HepG2 (cell line): Measurements from ENCODE around the gene ARVCF. TPM values are rescaled to one million over a fixed set of nuclear protein-coding genes. Genes with fewer than 3 reads are reported as not detected.
A peak's percentile ranks its signal among the peaks of the same experiment; 100 is the strongest.

ENCODE experiments used
- ARNTL ChIP-seq: sonication (generic); formaldehyde crosslinking; IDR thresholded peaks from 2 replicates; pipeline ENCODE4 v1.4.0; 2020; ENCODE audit warnings: mild to moderate bottlenecking, missing genetic modification reagents
- CHD4 ChIP-seq: fragments of 200-600 bp; sonication (generic); IDR thresholded peaks from 2 replicates; pipeline ENCODE4 v1.7.0; 2017; ENCODE audit warnings: mild to moderate bottlenecking, low read length, borderline replicate concordance
- GATAD2A ChIP-seq: IDR thresholded peaks from 2 replicates; pipeline ENCODE4 v1.6.1; 2016
- KDM5B ChIP-seq: sonication (generic); formaldehyde crosslinking; IDR thresholded peaks from 2 replicates; pipeline ENCODE4 v1.4.0; 2020; ENCODE audit warnings: missing genetic modification reagents, mild to moderate bottlenecking, borderline replicate concordance
- NCOA2 ChIP-seq: sonication (generic); formaldehyde crosslinking; IDR thresholded peaks from 2 replicates; pipeline ENCODE4 v1.8.0; 2022; ENCODE audit warnings: inconsistent platforms
- POLR2AphosphoS2 ChIP-seq: IDR thresholded peaks from 2 replicates; pipeline ENCODE4 v1.6.1; 2011; ENCODE audit warnings: low read depth, low read length, improper control_type of control experiment
- REL ChIP-seq: sonication (generic); formaldehyde crosslinking; conservative IDR thresholded peaks from 2 replicates; pipeline ENCODE4 v1.8.0; 2022; ENCODE audit warnings: mild to moderate bottlenecking, missing genetic modification reagents, moderate library complexity
- SAP130 ChIP-seq: IDR thresholded peaks from 2 replicates; pipeline ENCODE4 v1.6.1; 2016; ENCODE audit warnings: low read depth
- TAF15 ChIP-seq: fragments of 200-400 bp; formaldehyde crosslinking; IDR thresholded peaks from one replicate; pipeline ENCODE4 v1.6.1; 2018; ENCODE audit warnings: mild to moderate bottlenecking, low read depth, low read length; ENCODE audit not compliant: poor library complexity, severe bottlenecking
- ZFP90 ChIP-seq: sonication (generic); formaldehyde crosslinking; IDR thresholded peaks from 2 replicates; pipeline ENCODE4 v1.8.0; 2022; ENCODE audit warnings: missing genetic modification reagents, mild to moderate bottlenecking, inconsistent platforms, borderline replicate concordance
- ZNF274 ChIP-seq: sonication (generic); formaldehyde crosslinking; IDR thresholded peaks from 2 replicates; pipeline ENCODE4 v1.5.1; 2020; ENCODE audit warnings: mild to moderate bottlenecking, missing genetic modification reagents
- ZNF431 ChIP-seq: sonication (generic); formaldehyde crosslinking; IDR thresholded peaks from 2 replicates; pipeline ENCODE4 v1.9.0; 2022; ENCODE audit warnings: missing genetic modification reagents, low read depth, mild to moderate bottlenecking, borderline replicate concordance
- ZNF496 ChIP-seq: sonication (generic); formaldehyde crosslinking; IDR thresholded peaks from 2 replicates; pipeline ENCODE4 v1.8.1; 2023; ENCODE audit warnings: mild to moderate bottlenecking, moderate library complexity, missing genetic modification reagents; ENCODE audit not compliant: insufficient replicate concordance
- ZNF564 ChIP-seq: sonication (generic); formaldehyde crosslinking; IDR thresholded peaks from 2 replicates; pipeline ENCODE4 v1.8.1; 2023; ENCODE audit warnings: mild to moderate bottlenecking, missing genetic modification reagents
- ZNF879 ChIP-seq: sonication (generic); formaldehyde crosslinking; IDR thresholded peaks from 2 replicates; pipeline ENCODE4 v1.8.1; 2023; ENCODE audit warnings: missing genetic modification reagents
- polyA plus RNA-seq, 8 experiments: library from polyadenylated mRNA; depleted of rRNA in 3 of 8; stranded (reverse) in 7 of 8; unstranded in 1 of 8; fragments of >200 nt; fragmentation: Illumina TruSeq in 4 of 8; extraction: Trizol in 4 of 8; gene quantifications; 2 replicates each; pipeline versions ENCODE4 v1.2.1 to v1.2.3, GENCODE V29; 2011 to 2016; ENCODE audit warnings: low read depth in 4 of 8, missing spikeins in 1 of 8, mixed read lengths in 1 of 8; ENCODE audit not compliant: insufficient read depth in 1 of 8
- total RNA-seq, 5 experiments: library from RNA; depleted of rRNA; stranded (reverse); fragments of >200 nt; fragmentation: Illumina TruSeq; extraction: Trizol; gene quantifications; 2 replicates each; pipeline ENCODE4 v1.2.3, GENCODE V29; 2016; ENCODE audit warnings: low read depth in 1 of 5
- TF ChIP-seq, protein P1 (sequence below), 2 experiments: sonication (generic) in 1 of 2; formaldehyde crosslinking in 1 of 2; IDR thresholded peaks; 2 replicates each; pipeline versions ENCODE4 v1.6.1 to v1.9.0; 2014 to 2022; ENCODE audit warnings: antibody characterized with exemption in 1 of 2, borderline replicate concordance in 1 of 2, inconsistent platforms in 1 of 2, low read depth in 1 of 2, missing genetic modification reagents in 1 of 2
- TF ChIP-seq, protein P2 (sequence below): sonication (generic); formaldehyde crosslinking; IDR thresholded peaks from 2 replicates; pipeline ENCODE4 v1.8.1; 2023; ENCODE audit warnings: missing genetic modification reagents, inconsistent platforms, borderline replicate concordance
- TF ChIP-seq, protein P3 (sequence below): IDR thresholded peaks from 2 replicates; pipeline ENCODE4 v1.6.1; 2016; ENCODE audit warnings: control low read depth
- TF ChIP-seq, protein P4 (sequence below): sonication (generic); formaldehyde crosslinking; IDR thresholded peaks from 2 replicates; pipeline ENCODE4 v1.5.1; 2020; ENCODE audit warnings: missing genetic modification reagents, mild to moderate bottlenecking, borderline replicate concordance

The ARVCF gene
- total and polyA plus RNA-seq, 2 of the 13 experiments (the other 11 are each of a cell fraction or from before 2014, with no cell fraction given) = 16.4 to 17.7 TPM

DNA sequence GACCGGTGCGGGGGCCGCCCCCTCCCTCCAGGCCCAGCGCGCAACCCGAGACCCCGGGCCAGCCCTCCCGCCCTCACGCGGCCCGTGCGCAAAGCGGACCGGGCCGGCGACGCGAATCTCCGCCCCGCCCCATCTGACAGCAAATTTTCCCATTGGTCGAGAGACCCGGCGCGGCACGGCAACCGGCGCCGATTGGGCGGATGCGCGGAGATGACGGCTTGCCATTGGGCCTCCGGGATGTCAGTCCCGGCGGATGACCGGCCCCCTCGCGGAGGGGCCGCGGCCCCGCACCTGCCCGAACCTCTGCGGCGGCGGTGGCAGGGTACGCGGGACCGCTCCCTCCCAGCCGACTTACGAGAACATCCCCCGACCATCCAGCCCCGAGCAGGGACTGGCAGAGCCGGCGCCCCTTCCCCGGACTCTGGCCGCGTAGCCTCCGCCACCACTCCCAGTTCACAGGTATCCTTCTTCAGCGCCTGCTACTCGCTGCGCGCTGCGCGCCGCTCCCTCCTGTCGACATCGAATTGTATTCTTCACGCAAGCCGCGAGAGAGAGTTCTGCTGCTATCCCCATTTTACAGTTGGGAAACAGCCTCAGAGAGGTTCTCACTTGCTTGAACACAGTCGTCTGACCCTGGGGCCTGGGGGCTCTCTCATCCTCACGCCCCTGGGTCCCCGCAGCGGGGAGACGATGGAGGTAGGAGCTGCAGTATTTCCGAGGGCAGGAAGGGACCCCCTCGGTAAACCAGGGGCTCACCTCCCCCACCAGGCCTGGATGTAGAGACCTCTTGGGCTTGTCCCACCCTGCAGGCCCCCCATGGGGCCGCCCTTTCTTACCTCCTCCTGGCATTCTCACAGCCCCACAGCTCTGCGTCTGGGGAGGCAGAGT lies at the start of gene ARVCF (continued):
- TF ChIP-seq, protein P1, sequence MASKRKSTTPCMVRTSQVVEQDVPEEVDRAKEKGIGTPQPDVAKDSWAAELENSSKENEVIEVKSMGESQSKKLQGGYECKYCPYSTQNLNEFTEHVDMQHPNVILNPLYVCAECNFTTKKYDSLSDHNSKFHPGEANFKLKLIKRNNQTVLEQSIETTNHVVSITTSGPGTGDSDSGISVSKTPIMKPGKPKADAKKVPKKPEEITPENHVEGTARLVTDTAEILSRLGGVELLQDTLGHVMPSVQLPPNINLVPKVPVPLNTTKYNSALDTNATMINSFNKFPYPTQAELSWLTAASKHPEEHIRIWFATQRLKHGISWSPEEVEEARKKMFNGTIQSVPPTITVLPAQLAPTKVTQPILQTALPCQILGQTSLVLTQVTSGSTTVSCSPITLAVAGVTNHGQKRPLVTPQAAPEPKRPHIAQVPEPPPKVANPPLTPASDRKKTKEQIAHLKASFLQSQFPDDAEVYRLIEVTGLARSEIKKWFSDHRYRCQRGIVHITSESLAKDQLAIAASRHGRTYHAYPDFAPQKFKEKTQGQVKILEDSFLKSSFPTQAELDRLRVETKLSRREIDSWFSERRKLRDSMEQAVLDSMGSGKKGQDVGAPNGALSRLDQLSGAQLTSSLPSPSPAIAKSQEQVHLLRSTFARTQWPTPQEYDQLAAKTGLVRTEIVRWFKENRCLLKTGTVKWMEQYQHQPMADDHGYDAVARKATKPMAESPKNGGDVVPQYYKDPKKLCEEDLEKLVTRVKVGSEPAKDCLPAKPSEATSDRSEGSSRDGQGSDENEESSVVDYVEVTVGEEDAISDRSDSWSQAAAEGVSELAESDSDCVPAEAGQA (IDR thresholded peaks at IDR 0.05; ENCODE audit: low read depth) = no peak
- TF ChIP-seq, protein P1 (CRISPR knock-in tag; IDR thresholded peaks at IDR 0.05; ENCODE audit: borderline replicate concordance) = no peak
- TF ChIP-seq ZNF879 (no peak), TAF15 (no peak), KDM5B (no peak), ZNF496 (no peak), REL (CRISPR knock-in tag) (no peak), POLR2AphosphoS2 (no peak), CHD4 (no peak), ZFP90 (CRISPR knock-in tag) (0 out of 2 replicates have a peak, but pooled peaks have one; percentile 72), SAP130 (CRISPR knock-in tag) (peak; percentile 63), ZNF431 (CRISPR knock-in tag) (0 out of 2 replicates have a peak, but pooled peaks have one; percentile 75), ZNF564 (no peak), NCOA2 (CRISPR knock-in tag) (no peak), ARNTL (CRISPR knock-in tag) (no peak), GATAD2A (no peak), ZNF274 (no peak)
- TF ChIP-seq, protein P2, sequence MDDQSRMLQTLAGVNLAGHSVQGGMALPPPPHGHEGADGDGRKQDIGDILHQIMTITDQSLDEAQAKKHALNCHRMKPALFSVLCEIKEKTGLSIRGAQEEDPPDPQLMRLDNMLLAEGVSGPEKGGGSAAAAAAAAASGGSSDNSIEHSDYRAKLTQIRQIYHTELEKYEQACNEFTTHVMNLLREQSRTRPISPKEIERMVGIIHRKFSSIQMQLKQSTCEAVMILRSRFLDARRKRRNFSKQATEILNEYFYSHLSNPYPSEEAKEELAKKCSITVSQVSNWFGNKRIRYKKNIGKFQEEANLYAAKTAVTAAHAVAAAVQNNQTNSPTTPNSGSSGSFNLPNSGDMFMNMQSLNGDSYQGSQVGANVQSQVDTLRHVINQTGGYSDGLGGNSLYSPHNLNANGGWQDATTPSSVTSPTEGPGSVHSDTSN = peak; percentile 89; the same call in 1 of the 2 replicates
- TF ChIP-seq, protein P3, sequence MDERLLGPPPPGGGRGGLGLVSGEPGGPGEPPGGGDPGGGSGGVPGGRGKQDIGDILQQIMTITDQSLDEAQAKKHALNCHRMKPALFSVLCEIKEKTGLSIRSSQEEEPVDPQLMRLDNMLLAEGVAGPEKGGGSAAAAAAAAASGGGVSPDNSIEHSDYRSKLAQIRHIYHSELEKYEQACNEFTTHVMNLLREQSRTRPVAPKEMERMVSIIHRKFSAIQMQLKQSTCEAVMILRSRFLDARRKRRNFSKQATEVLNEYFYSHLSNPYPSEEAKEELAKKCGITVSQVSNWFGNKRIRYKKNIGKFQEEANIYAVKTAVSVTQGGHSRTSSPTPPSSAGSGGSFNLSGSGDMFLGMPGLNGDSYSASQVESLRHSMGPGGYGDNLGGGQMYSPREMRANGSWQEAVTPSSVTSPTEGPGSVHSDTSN = peak; percentile 94
- TF ChIP-seq, protein P4, sequence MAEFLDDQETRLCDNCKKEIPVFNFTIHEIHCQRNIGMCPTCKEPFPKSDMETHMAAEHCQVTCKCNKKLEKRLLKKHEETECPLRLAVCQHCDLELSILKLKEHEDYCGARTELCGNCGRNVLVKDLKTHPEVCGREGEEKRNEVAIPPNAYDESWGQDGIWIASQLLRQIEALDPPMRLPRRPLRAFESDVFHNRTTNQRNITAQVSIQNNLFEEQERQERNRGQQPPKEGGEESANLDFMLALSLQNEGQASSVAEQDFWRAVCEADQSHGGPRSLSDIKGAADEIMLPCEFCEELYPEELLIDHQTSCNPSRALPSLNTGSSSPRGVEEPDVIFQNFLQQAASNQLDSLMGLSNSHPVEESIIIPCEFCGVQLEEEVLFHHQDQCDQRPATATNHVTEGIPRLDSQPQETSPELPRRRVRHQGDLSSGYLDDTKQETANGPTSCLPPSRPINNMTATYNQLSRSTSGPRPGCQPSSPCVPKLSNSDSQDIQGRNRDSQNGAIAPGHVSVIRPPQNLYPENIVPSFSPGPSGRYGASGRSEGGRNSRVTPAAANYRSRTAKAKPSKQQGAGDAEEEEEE (CRISPR knock-in tag) = no peak
